Femur (tissue), 1 donor: ENCODE results near the gene SORCS1.
"Not testable (repeated sequence)": the region's sequence is repeated elsewhere in the genome, so short reads cannot be mapped to it uniquely, and the experiment has no call there.

Experiments
- DNase-seq: peaks from one replicate; pipeline ENCODE4 v3.0.0-alpha.2; 2017

SORCS1 gene

DNA sequence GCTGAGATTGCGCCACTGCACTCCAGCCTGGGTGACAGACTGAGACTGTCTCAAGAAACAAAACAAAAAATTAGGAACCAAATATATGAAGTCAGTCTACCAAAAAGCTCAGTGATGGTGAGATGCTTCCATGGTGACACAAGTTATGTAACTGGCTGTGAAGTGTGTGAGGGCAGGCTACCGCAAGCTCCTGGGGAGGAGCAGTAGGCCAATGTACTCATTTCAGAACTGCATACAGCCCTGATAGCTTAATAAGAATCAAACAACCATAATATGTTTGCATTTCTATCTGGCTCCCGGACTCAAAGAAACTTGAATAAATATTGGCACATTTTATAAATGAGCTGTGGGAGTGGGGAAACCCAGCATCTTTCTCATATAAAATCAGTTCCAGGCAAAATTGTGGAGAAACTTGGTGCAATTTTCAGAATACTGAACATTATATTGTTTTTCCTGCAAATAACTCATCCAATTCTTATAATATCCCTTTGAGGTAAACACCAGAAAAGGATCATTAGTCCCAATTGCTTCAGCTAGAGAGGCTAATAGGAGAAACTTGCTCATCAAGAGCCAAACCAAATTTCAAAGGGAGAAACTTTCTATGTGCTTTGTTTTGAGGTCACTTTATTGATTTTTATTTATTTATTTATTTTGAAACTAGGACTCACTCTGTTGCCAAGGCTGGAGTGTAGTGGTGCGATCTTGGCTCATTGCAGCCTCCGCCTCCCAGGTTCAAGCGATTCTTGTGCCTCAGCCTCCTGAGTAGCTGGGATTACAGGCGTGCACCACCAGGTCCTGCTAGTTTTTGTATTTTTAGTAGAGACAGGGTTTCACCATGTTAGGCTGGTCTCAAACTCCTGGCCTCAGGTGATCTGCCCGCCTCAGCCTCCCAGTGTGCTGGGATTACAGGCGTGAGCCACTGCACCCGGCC, 127.0 kb downstream of the SORCS1 start:
- no peak for DNase-seq

DNA sequence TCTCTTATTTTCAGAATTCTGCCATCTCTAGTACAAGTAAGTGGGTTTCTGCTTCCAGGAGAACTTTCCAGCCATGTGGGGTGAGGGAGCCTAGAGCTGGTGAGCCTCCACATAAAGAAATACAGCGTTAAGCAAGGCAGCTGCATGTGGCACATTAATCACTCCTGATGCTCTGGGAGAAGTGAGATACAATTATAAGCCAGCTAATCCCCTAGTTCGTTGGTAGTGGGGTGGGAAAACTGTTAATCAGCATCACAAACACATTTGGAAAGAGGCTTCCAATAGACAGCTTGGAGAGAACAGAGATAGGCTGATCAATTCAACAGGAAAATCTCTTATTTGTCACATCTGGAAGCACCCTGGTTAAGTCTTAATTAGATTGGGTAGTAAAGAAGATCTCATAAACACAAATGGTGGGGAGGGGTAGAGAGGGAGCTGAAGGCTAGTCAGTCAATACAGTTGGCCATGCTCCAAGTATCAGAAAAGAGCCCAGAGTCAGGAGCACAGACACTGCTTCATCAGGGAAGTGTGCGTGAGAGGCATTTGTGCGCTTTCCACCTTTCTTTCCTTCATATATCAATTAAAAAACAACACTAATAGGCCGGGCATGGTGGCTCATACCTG, 130.6 kb downstream of the SORCS1 start:
- no peak for DNase-seq

GRCh38 chr10:107032700-107033401, 131.7 kb downstream of the SORCS1 start:
- DNase-seq = no peak

DNA sequence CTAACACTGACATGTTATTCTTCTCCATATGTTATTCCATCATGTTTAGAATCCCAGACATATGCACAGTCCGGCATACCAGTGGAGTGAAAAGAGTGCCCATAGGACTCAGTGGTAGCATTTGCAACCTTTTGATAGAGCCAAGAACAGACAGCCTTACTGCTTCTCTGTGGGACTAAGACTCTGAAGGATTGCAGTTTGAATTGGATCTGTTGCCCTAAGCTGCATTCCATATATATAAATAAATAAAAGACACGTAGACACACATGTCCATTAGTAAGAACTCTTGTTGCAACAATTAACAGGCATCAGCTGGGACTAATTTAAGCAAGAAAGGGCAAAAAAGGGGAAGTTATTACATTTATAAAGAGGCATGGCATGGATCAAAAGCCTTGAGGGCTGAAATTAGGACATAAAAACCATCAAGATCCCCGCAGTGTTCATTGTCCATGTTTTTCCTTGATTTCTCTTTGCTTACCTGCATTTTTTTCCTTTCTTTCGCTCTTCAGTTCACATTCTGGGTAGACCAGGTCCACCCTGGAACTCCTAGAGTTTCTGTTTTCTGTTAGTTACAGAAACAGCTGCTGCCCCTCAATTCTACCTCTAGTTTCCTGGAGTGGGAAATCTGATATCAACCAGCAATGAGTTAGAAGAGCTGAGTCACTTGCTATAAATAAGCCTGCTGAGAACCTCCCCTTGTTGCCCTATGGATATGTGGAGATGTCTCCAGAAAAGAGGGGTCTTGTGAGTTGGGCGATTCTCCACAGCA, 132.4 kb downstream of the SORCS1 start:
- DNase-seq = no peak

DNA sequence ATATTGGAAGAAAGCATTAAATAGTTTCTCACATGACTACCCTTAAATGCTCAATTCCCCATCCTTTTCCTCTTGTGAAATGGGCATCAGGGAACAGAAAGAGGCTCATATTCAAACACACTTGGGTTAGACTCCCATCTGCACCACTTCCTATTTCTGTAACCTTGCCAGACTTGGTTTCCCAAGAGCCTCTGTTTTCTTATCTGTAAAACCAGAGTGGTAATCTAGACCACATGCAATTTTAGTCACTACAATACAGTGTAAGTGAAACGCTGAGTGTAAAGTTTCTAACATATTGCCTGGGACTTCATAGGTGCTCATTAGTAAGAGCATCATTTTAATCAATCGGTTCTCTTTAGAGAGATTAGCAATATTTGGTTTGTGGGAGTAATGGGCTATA, 136.3 kb downstream of the SORCS1 start:
- no peak for DNase-seq

DNA sequence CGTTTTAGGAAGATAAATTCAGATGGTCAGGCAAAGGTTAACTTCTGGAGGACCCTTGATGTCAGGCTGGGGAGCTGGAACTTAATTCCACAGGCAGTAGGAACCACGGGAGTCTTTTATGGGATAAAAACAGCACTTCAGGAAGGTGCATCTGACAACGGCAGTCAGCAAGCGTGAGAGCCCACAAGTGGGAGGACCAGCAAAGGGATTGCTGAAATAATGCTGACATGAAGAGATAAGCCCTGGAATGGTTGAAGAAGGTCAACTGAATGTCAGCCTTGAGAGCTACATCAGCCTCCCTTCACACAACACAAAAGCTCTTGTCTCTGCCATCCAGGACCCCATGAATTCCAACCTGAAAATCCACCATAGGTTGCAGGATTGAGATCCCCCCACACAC, 138.8 kb downstream of the SORCS1 start:
- DNase-seq = no peak

- not testable (repeated sequence) for DNase-seq
Measured at GRCh38 chr10:107024033-107024432, 140.5 kb downstream of the SORCS1 start.

- DNase-seq = no peak
Measured at GRCh38 chr10:107022600-107023354, 141.7 kb downstream of the SORCS1 start.

- no peak for DNase-seq
Measured at GRCh38 chr10:107019154-107019553, 145.4 kb downstream of the SORCS1 start.

DNA sequence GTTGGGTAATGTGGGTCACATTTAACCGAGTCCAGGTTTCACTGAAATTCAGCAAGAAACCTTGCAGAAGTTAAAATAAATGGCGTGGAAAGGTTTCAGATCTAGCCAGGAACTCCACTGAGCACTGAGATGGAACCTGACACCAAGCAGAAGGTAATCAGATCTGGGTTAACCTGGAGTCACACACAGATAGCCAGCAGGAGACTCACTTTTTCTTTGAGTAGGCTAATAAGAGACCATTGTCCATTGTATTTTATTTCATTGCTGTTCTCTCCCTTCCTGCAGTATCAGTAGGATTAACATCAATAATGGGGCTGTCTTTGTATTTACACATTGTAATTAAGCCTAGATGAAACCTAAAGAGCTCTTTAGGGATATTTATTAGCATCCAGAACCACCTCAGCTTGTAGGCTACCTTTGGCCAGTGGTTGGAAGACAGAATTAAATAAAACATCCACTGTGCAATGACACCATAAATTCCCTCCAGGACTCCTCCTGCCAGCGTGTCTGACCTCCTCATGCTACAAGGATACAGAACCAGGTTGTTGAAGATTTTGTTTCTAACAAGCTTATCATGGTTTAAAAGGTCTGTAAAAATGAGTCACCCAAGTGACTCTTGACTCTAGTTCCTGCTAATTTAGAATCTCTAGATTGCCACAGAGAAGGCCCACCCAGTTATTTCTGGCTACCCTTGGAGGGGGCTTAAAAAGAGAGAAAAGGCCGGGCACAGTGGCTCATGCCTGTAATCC, 151.1 kb downstream of the SORCS1 start:
- no peak for DNase-seq

GRCh38 chr10:107011992-107012391, 152.5 kb downstream of the SORCS1 start:
- DNase-seq = no peak

DNA sequence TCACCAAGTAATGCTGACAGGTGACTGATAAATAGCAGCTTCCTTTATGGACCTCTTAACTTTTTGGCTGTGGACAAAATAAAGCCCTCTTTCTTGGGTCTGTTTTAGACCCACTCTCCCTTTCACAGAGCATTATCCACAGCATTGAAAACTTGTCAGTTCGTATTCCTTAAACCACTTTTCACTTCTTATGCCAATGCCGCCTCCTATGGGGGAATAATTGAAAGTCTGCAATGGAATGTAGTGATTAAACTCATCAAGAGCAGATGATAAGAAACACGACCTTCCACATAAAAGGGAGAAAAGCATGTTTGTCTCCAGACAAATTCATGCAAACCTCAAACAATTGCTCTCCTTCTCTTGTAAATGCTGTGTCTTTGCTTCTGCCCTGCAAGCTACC, 153.4 kb downstream of the SORCS1 start:
- DNase-seq = no peak

- DNase-seq = no peak
Measured at GRCh38 chr10:107010531-107010930, 154.0 kb downstream of the SORCS1 start.

DNA sequence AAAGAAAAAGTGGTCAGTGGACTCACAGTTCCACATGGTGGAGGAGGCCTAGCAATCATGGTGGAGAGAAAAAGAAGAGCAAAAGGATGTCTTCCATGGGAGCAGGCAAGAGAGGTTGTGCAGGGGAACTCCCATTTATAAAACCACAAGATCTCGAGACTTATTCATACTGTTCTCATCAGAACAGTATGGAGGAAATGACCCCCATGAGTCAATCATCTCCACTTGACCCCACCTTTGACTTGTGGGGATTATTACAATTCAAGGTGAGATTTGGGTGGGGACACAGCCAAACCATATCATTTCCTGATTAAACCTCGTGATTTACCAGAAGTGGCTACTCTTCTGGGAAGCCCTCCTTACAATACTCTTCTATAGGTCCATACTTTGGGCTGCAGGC, 160.1 kb downstream of the SORCS1 start:
- no peak for DNase-seq

DNA sequence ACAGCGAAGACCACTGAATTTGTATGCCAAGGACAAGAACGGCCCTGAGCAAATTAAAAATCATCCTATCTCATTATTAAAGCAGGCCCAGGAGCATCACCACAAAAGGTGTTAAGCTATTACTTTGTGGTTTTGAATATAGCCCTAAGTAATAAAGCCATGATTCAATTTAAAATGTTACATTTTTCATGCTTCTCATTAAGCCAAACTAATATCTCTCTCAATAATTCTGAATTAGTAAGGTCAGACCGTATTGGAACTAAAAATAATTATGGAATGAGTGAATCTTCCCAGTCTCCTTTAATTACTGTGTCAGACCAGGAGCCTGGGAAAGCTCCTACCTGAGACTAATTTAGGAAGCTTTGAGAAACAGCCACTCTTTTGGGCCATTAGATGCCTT, 162.4 kb downstream of the SORCS1 start:
- DNase-seq = no peak

GRCh38 chr10:106999118-106999707, 165.3 kb downstream of the SORCS1 start:
- DNase-seq = no peak

GRCh38 chr10:106997721-106998120, 166.8 kb downstream of the SORCS1 start:
- DNase-seq = peak; percentile 29

DNA sequence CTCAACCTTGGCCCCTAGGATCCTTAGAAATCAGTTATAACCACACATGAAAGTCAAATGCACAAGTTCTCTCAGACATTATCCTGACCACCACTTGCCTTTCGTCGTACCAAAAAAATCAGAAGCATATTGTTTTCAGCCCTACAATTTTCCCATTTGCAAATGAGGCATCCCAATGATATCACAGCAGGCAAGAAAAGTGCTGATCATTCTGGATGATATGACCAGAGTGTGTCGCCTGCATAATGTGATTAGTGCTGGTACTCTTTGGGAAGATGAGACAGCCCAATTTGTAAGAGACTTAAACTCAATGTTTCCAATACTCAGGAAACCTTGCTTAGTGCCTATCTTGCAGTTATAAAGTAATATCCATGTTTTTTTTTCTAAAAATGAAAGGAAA, 168.0 kb downstream of the SORCS1 start:
- DNase-seq = no peak

GRCh38 chr10:106992055-106992454, 172.5 kb downstream of the SORCS1 start:
- DNase-seq = no peak

DNA sequence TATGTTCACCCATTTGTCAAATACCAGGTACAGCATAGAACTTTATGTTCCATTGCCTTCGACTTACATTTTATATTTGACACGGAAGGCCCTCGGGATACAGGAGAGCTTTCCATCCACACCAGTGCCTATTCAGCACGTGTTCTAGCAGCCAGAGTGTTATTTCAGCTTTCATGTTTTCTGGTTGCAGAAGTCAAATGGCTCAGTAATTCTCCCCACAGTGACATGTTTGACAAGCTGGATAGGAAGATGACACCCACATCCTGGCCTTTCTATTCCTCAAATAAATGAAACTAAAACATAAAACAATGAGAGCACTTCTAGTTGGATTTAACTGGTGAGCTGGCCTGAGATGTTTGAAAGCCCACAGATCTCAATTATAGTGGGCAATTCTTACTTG, 173.4 kb downstream of the SORCS1 start:
- DNase-seq = no peak

GRCh38 chr10:106987362-106987761, 177.1 kb downstream of the SORCS1 start:
- no peak for DNase-seq
